HG02610 (cell line): ENCODE measurements around the gene UNC13B.

Experiments used
- ATAC-seq: cut with Tn5 transposase; IDR thresholded peaks from one replicate; pipeline ENCODE4 v1.9.1; 2021; ENCODE audit warnings: mild to moderate bottlenecking, moderate library complexity; ENCODE audit not compliant: unreplicated experiment

The UNC13B gene

DNA sequence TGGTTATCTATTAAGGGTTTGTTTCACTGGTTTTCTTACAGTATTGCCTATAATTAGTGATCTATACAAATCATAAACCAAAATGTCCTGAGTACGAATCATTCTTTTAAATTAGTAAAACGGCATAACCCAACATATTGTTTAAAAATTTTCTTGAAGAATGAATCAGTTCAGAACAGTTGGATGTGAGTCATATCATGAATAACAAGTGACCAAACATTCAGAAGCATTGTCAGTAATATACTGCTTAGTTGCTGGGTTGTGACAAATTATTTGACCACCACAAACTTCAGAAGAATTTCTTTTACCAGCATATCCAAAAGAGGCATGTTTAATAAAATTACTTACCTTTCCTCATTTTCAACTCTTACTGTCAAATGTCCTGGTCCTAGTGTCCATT, 111.2 kb downstream of the UNC13B start:
- ATAC-seq: no peak

DNA sequence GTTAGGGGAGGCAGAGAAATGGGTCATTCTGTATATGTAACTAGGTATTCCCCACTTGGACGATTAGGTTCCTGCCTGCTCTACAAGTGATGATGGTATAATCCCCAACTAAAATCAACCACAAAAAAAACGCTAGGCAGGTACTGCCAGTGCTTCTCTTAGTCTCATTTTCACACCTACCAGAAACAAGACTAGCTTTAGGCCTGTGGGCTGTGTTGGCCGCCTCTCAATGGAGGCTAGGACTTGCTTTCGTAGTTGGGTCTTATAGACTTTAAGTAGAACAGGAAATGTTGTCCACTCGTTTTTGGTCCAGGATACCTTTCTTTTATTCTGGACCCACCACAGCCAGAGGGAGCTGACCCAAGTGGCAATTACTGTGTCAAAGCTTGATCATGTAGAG, 111.8 kb downstream of the UNC13B start:
- ATAC-seq: no peak

DNA sequence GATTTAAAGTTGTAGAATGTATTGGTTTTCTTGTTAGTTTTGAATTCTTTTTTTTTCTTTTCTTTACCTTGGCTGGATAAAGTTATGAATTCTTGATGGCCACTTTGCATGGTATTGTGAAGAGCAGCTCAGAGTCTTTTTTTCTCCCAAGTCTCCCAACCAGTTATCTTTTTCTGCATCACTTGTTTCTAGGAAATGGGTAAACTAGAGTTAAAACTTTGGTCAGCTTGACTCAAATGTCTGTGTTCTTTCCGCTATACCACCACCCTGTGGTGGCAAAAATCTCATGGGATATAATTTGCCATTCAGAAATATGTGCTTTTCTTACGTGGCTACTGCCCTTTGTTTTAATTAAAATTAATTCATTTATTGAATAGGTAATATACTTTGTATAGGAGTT, 113.2 kb downstream of the UNC13B start:
- no peak for ATAC-seq

DNA sequence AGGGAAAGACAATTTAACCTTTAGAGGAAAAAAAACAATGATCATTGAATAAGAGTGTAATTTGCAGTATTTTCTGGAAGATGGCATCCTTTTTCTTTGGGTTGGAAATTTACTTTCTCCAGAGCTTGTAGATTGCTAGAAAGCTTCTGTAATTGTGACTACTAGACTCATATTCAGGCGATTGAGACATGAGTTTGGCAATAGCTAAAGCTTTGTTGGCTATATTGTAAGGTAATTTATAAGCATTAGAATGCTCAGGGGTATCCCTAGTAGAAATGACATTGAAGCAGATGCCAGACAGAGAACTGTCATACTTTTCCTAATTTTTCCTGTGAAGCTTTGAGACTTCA, 115.3 kb downstream of the UNC13B start:
- ATAC-seq: no peak

DNA sequence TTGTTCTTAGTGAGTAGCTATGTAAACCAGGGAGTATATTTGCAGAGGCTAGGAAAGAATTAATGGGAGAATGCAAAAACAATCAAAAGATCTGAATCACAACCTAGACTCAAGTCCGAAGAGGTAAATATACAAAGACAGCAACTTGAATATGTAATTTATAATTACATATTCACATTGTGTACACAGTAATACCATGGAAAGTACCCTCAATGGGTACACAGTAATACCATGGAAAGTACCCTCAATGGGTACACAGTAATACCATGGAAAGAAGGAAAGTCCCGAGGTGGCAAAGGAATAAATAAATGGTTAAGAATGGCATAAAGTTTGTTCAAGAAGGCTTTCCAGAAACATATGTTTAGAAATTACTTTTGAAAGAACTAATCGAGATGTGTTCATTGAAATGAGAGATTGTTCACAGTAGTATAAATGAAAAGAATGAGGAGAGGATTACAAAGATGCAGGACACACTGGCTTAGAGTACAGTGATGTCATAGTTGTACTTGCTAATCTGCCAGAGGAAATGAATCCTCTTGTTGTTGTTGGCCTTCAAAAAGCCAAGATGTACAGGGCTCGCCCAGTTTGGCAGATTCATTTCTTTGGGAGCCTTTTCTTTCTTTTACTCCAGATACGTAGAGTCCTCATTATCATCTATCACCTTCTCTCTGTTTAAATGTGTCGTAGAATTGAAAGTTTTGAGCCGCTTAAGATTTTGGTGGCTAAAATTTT, 116.0 kb downstream of the UNC13B start:
- ATAC-seq: no peak

DNA sequence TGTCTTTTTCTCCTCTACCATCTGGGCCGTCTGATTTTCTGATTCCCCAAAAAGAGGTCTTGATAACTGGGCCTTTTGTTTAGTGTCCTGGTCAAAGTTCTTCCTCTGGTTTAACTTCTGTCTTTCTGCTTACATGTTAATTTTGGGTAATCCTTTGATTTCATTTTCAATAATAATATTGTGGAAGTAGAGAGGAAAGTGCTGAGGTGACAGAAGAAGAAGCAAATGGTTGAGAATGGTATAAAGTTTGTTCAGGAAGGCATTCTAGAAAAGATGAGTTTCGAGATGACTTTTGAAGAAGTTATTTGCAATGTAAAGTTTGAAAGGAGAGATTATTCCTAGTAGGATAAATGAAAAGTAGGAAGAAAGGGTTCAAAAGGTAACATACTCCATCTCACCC, 118.1 kb downstream of the UNC13B start:
- ATAC-seq: no peak

DNA sequence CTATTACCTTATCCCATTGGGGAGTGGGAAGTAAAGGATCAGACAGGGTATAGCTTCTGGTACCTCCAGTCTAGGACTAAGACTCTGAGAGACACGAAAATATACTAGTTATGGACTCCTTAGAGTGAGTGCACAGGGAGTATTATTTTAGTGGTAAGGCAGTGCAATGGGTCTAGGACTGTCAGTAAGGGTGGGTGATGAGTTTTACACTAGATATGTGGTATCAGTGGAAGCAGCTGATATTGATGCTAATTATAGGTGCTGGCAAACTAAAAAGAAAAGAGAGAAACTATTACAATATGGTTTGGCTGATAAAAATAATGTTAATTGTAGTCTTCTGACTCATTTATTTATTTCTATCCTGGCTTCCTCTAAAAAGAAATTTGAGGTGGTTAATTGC, 118.6 kb downstream of the UNC13B start:
- no peak for ATAC-seq

DNA sequence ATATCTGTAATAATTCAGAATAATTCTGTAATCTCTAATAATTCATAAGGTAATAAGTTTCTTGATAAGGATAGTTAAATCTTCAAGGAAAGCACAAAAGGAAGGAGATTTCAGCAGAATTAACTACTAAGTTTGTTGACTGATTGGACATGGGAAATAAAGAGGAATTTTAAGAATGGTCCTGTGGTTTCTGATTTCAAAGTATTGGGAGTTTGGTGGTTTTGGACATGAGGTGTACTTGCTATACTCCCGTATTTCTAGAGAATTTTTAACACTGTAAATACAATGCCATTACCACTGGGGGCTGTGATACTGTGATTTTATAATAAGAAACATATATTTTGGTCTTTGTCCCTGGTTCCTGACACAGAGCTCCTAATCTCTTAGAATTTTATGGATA, 123.9 kb downstream of the UNC13B start:
- no peak for ATAC-seq

DNA sequence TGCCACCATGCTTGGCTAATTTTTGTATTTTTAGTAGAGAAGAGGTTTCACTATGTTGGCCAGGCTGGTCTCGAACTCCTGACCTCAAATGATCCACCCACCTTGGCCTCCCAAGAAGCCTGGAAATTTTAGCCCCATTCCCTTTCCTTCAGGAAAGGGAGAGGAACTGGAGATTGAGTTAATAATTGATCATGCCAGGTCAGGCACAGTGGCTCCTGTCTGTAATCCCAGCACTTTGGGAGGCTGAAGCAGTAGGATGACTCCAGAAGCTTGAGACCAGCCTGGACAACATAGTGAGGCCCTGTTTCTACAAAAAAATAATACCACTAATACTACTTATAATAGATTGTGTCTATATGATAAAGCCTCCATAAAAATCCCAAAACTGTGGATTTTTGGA, 124.6 kb downstream of the UNC13B start:
- no peak for ATAC-seq

DNA sequence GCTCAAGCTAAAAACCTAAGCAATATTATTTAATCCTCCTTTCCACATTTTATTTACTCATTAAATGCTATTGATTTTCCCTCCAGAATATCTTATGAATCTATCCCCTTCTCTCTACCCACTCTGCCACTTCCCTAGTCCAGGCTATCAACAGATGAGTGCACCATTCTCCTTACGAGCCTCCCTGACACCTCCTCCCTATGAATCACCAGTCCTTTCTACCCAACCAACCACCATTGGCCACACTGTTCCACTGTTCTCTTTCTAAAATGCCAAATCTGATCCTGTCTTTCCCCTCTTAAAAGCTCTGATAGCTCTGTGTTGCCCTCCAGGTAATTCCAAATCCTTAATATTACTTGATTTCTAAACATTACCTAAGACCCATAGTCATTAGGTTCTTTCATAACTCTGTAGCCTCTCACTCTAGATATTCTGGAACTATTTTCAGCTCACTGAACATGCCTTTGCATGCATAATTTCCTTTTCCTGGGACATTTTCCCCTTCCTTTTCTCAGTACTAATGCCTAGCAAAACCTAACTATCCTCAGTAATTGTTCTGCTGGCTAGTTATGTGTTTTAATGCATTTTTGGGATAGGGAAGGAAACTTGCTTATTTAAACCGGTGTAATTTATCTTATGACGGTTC, 126.3 kb downstream of the UNC13B start:
- no peak for ATAC-seq

DNA sequence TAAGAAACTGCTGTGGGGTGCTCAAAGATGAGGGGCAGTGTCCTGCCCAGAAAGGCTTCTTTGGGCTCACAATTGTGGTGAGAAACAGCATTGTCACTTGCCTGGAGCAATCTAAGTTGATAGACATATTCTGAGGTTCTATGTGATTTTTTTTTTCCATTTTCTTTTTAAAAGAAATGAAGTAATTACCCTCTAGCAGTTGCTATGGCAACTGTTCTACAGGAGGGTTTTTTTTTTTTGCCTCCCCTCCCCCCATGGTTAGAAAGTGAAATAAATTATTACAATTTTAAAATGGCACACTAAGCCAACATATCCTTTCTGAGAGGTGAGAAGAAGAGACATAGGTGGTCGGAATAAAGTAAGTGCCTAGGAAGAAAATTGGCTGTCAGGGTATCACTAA, 127.0 kb downstream of the UNC13B start:
- no peak for ATAC-seq

DNA sequence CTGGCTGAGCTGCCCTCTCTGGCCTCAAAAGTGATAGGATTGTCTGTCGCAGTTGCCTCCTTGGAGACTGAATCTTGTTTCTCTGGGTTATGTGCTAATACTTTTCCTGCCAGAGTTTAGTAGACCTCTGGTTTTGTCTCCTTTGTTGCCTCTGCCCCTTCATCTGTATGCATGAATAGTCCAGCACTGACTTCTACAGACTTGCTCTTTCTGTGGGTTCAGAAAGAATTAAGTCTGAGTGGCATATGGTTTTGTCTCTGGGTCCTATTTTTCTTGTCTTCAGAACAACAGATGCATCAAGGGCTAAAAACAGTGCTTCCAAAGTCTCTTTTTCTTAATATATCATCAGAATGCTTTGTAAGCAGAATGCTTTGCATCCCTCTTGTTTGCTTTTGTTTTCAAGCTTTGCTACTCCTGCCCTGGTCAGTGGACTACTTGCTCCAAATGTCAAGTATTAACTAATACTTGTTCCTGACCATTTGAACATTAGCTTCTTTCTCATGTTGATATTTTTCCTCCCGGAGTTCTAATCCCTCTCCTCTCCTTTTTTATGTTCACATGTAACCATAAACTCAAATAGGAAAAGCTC, 131.7 kb downstream of the UNC13B start:
- ATAC-seq: no peak

DNA sequence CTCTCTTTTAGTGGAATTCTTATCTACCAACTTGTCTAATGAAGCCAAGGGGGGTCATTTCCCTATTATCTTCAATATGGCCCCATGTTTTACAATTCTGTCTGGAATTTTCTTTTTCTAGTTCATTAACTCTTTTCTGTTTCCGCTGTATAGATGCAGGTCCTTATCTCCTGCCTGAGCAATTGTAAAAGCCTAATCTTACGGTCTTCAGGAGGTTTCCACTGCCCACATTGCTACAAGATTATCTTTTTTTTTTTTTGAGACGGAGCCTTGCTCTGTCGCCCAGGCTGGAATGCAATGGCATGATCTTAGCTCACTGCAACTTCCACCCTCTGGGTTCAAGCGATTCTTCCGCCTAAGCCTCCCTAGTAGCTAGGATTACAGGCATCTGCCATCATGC, 132.3 kb downstream of the UNC13B start:
- no peak for ATAC-seq

DNA sequence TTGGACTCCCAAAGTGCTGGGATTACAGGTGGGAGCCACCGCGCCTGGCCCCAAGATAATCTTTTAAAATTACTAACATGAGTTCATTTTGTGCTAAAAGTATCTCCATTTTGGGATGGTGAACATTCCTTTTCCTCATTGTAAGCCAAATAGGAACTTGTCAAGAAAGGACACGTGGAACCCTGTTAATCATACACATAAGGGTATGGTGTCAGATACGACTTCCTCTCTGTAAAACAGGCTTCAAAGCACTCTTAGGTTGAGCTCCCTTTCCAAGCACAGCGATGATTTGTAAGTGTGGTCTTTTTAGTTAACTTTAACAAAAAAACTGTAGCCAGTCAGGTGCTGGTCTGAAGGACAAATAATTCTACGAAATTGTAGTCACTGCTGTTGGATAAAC, 132.7 kb downstream of the UNC13B start:
- ATAC-seq: no peak

DNA sequence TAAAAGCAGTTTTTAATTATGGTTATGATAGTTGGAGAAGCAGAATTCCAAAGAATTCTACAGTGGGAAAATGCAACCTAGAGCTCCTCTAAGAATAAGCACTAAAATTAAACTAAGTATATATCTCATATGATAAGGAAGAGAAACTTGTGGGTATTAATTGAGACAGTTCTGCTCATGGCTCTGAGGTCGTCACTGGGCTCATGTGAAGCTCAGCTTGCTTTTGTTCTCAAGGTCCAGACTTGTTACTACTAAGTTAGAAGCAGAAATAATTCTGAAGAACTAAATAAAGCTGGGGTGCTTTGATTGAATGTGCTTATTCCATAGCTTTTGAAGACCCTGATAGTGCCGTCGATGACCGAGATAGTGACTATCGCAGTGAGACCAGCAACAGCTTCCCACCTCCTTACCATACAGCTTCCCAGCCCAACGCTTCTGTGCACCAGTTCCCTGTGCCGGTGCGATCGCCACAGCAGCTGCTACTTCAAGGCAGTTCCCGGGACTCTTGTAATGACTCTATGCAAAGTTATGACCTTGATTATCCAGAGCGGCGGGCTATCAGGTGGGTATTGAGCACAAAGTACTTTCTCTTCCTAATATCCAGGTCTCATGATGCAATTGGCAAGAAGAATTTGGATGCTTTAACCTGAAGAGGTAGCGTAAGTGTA, 133.7 kb downstream of the UNC13B start:
- no peak for ATAC-seq

DNA sequence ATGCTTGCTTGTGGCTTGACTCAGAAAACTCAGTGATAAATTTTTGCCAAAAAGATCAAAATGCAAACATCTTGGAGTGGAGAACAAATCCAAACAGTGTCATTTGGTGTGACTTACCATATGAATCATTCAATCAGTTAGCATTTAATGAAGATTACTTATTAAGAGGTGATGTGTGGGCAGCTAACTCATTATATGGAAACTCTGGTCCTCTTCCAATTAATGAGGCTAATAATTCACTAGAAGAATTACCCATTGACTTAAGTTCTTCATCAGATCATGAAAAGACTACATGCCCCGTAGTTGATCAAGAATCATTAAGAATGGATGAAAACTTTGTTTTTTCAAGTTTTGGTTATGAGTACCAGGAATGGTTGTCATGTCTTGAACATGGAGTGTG, 141.8 kb downstream of the UNC13B start:
- no peak for ATAC-seq

DNA sequence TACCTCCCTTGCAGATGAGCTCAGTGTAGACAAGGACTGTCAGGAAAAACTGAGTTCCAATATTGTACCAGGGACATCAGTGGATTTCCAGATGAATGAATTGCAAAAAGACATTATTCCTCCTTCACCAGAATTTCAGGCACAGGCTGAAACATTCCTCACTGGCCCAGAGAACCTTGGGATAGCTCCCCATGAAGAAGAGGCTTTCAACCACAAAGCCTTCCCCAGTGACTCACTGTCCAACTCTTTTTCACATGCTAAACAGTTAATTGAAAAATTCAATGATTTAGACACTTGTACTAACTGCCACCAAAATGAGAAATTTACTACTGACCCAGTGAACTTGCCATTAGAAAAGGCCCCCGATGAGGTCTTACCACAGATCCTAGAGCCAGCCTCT, 144.5 kb downstream of the UNC13B start:
- no peak for ATAC-seq

DNA sequence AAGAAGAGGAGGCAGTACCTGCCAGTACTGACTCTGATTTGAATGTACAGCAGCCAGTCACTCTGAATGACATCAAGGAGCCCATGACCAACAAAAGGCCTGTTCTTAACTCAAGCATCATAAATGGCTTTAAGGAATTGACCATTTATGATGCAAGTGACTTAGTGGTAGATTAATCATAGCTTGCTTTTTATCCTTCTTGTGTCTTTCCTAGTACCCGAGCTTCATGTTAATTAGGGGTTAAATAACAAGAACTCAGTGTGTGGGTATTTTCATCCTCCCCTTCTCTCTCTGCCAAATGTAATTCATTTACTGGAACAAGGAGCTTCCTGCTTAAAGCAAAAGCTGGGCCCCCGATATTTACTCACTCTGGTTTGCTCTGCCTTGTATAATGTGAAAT, 146.5 kb downstream of the UNC13B start:
- no peak for ATAC-seq

DNA sequence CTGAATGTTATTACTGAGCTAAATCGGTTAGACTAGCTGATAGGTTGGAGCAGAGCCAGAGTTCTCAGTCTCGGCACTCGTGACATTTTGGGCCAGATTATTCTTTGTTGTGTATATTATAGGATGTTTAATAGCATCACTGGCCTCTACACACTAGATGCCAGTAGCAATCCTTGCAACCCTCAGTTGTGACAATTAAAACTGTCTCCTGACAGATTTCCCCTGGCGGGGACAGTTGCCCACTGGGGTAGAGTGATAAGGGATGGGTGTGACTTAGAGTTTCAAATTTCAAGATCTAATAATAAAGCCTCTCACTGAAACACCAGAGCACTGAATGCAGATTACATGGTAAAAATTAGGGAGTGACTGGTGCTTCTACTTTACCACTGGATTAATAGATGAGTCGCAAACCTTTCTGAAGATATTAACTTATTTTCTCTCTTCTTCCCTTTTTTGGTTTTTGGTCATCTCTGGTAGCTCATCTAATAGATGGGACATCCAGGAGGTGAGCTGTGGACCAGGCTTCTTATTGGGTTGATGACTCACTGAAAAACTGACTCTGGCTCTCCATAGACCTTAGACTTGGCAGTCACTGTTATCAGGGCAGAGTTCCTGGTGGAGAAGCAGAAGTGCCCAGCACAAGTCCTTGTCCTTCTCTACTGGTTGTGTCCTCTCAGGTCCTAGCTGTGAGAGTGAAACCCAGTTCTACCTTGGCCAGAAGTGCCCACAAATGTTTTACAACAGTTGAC, 150.3 kb downstream of the UNC13B start:
- no peak for ATAC-seq

DNA sequence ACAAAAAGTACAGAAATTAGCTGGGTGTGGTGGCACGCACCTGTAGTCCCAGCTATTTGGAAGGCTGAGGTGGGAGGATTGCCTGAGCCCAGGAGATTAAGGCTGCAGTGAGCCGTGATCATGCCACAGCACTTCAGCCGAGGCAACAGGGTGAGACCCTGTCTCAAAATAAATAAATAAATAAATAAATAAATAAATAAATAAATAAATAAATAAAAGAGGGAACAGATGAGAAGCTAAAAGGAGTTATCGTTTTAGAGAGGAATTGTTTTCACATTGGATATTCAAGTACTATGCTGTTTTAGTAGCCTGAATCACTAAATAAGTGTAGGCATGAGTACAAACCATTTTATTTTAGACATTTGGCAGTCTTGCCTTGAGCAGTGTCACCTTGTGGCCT, 151.7 kb downstream of the UNC13B start:
- ATAC-seq: no peak

DNA sequence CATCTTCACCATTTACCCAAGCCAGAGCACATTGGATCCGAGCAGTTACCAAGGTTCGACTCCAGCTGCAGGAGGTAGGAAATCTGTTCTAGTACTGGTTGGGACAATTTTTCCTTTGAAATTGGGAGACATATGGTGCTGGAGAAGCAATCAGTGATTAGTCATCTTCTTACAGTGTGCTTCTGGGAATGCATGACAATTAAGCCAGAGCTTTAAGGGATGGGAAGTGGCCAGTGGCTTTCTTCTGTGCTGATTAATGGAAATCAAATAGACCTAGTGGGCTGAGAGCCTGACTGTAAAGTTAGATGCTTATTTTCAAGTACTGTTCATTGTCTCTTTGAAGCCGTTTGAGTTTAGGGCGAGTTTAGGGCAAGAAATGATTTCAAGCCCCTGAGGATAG, 152.1 kb downstream of the UNC13B start:
- ATAC-seq: no peak
